HepG2 (cell line): ENCODE measurements around the gene C20orf202. TPM values are rescaled to one million over a fixed set of nuclear protein-coding genes. Genes with fewer than 3 reads are reported as not detected.
A peak's percentile ranks its signal among the peaks of the same experiment; 100 is the strongest.

Experiments
- ATAC-seq: fragments of 200-7000 bp; cut with Tn5 transposase; 3 replicates; pipeline ENCODE4 v1.9.1; 2020; ENCODE audit warnings: mild to moderate bottlenecking, moderate library complexity
- BruUV-seq: library from RNA; stranded (reverse); fragments of 400-500 nt; replicated peaks from 2 replicates; lab custom pipeline; 2021; lab: Mats Ljungman, UMichigan
- CTCF ChIA-PET: fragments of 300-600 bp; formaldehyde crosslinking; extraction: SDS; loops from one replicate; lab custom pipeline; 2021; ENCODE audit warnings: low total read pairs, inconsistent platforms, low intra/inter-chr PET ratio; lab: Yijun Ruan, JAX
- POLR2A ChIA-PET: fragments of 350-600 bp; sonication (Branson Sonifier 250); formaldehyde crosslinking; loops from one replicate; lab custom pipeline; 2020; ENCODE audit warnings: antibody characterized with exemption, inconsistent platforms; lab: Yijun Ruan, JAX
- DNase-seq: peaks from one replicate; pipeline ENCODE4 v3.0.0-alpha.2; 2015; ENCODE audit warnings: low spot score
- FAIRE-seq: peaks from 3 replicates; lab custom pipeline; 2011; peaks lifted over from hg19 to GRCh38; lab: Jason Lieb, UNC
- H2AFZ ChIP-seq: one replicate; pipeline ENCODE4 v1.6.1; 2011; ENCODE audit warnings: low read length, inconsistent platforms
- H3K27ac ChIP-seq: fragments of 300-600 bp; 3 replicates; pipeline ENCODE4 v1.8.0; 2011; ENCODE audit warnings: mixed run types, mild to moderate bottlenecking, mixed read lengths, low read length, inconsistent platforms; ENCODE audit not compliant: insufficient read depth; ENCODE audit errors: extremely low read length
- H3K27me3 ChIP-seq, 2 experiments: fragments of 200-600 bp in 1 of 2; 2 replicates in 1 of 2; 3 replicates in 1 of 2; pipeline versions ENCODE4 v1.6.0 to v1.8.0; 2011; ENCODE audit warnings: low read length in 2 of 2, mild to moderate bottlenecking in 2 of 2, moderate library complexity in 2 of 2, inconsistent platforms in 1 of 2; ENCODE audit not compliant: insufficient read depth in 2 of 2, control insufficient read depth in 1 of 2
- H3K36me3 ChIP-seq, 2 experiments: fragments of 200-600 bp in 1 of 2; replicated peaks in 1 of 2; 2 replicates in 1 of 2; 3 replicates in 1 of 2; pipeline versions ENCODE4 v1.5.1 to v1.8.0; 2011; ENCODE audit warnings: low read length in 2 of 2, inconsistent platforms in 1 of 2; ENCODE audit not compliant: insufficient read depth in 2 of 2, control insufficient read depth in 1 of 2
- H3K4me1 ChIP-seq: 2 replicates; pipeline ENCODE4 v1.5.1; 2012; ENCODE audit warnings: low read length, inconsistent platforms; ENCODE audit not compliant: insufficient read depth
- H3K4me2 ChIP-seq: 2 replicates; pipeline ENCODE4 v1.6.0; 2011; ENCODE audit warnings: low read depth, low read length, inconsistent platforms
- H3K4me3 ChIP-seq, 3 experiments: fragments of 200-600 bp in 1 of 3; sonication (generic), shearing (Covaris generic) in 1 of 3; replicated peaks in 1 of 3; 2 replicates each; pipeline ENCODE4 v1.5.1; 2011 to 2016; ENCODE audit warnings: low read length in 3 of 3, inconsistent platforms in 2 of 3, low read depth in 2 of 3, mild to moderate bottlenecking in 2 of 3, control low read depth in 1 of 3, mixed read lengths in 1 of 3; ENCODE audit not compliant: insufficient read depth in 1 of 3
- H3K79me2 ChIP-seq: one replicate; pipeline ENCODE4 v1.6.1; 2011; ENCODE audit warnings: low read length, inconsistent platforms; ENCODE audit not compliant: insufficient read depth
- H3K9ac ChIP-seq: 2 replicates; pipeline ENCODE4 v1.6.0; 2011; ENCODE audit warnings: mild to moderate bottlenecking, low read depth, low read length, inconsistent platforms; ENCODE audit not compliant: insufficient read depth
- H3K9me3 ChIP-seq: 2 replicates; pipeline ENCODE4 v1.5.1; 2012; ENCODE audit warnings: mild to moderate bottlenecking, low read length
- H4K20me1 ChIP-seq: 2 replicates; pipeline ENCODE4 v1.6.0; 2011; ENCODE audit warnings: inconsistent platforms, mild to moderate bottlenecking, low read length, moderate library complexity; ENCODE audit not compliant: insufficient read depth
- ATF3 ChIP-seq: sonication (generic); formaldehyde crosslinking; IDR thresholded peaks from 2 replicates; pipeline ENCODE4 v1.4.0; 2020; ENCODE audit warnings: missing genetic modification reagents
- CCAR2 ChIP-seq: fragments of 200-400 bp; formaldehyde crosslinking; optimal IDR thresholded peaks from 2 replicates; pipeline ENCODE3; 2018; ENCODE audit warnings: low read depth, mild to moderate bottlenecking, low read length, moderate library complexity
- CREB3 ChIP-seq: sonication (generic); formaldehyde crosslinking; IDR thresholded peaks from 2 replicates; pipeline ENCODE4 v1.5.0; 2020; ENCODE audit warnings: missing genetic modification reagents
- CTCF ChIP-seq: sonication (generic); formaldehyde crosslinking; IDR thresholded peaks from 2 replicates; pipeline ENCODE4 v1.5.0; 2020; ENCODE audit warnings: mild to moderate bottlenecking, missing genetic modification reagents, moderate library complexity
- HNF4A ChIP-seq: sonication (generic); formaldehyde crosslinking; IDR thresholded peaks from 2 replicates; pipeline ENCODE4 v1.4.0; 2020; ENCODE audit warnings: missing genetic modification reagents
- IKZF4 ChIP-seq: sonication (generic); formaldehyde crosslinking; IDR thresholded peaks from 2 replicates; pipeline ENCODE4 v1.5.1; 2020; ENCODE audit warnings: borderline replicate concordance, mild to moderate bottlenecking, low read depth, missing genetic modification reagents; ENCODE audit errors: not compliant biosample characterization
- MBNL3 ChIP-seq: fragments of 250-450 bp; sonication (Bioruptor Pico); conservative IDR thresholded peaks from 2 replicates; pipeline ENCODE4 v1.8.0; 2022; ENCODE audit warnings: mild to moderate bottlenecking, inconsistent platforms
- MNT ChIP-seq: fragments of 450-650 bp; IDR thresholded peaks from 2 replicates; pipeline ENCODE4 v1.6.1; 2016
- NR2C2 ChIP-seq: sonication (generic); formaldehyde crosslinking; IDR thresholded peaks from 2 replicates; pipeline ENCODE4 v1.4.0; 2020; ENCODE audit warnings: missing genetic modification reagents, mild to moderate bottlenecking, moderate library complexity, borderline replicate concordance
- SMC3 ChIP-seq: IDR thresholded peaks from 2 replicates; pipeline ENCODE4 v1.6.1; 2011; ENCODE audit warnings: low read length, improper control_type of control experiment
- STAG1 ChIP-seq: sonication (generic); formaldehyde crosslinking; IDR thresholded peaks from 2 replicates; pipeline ENCODE4 v1.4.0; 2020; ENCODE audit warnings: missing genetic modification reagents
- THAP8 ChIP-seq: sonication (generic); formaldehyde crosslinking; IDR thresholded peaks from 2 replicates; pipeline ENCODE4 v1.5.1; 2020; ENCODE audit warnings: missing genetic modification reagents, mild to moderate bottlenecking, borderline replicate concordance
- ZEB1 ChIP-seq: IDR thresholded peaks from 2 replicates; pipeline ENCODE4 v1.6.1; 2012; ENCODE audit warnings: mild to moderate bottlenecking, low read depth, inconsistent platforms; ENCODE audit not compliant: insufficient replicate concordance
- ZNF296 ChIP-seq: sonication (generic); formaldehyde crosslinking; conservative IDR thresholded peaks from 2 replicates; pipeline ENCODE4 v1.5.0; 2020; ENCODE audit warnings: mild to moderate bottlenecking, missing genetic modification reagents
- ZNF550 ChIP-seq: sonication (generic); formaldehyde crosslinking; IDR thresholded peaks from 2 replicates; pipeline ENCODE4 v1.4.0; 2020; ENCODE audit warnings: mild to moderate bottlenecking, missing genetic modification reagents, borderline replicate concordance
- ZSCAN20 ChIP-seq: sonication (generic); formaldehyde crosslinking; IDR thresholded peaks from 2 replicates; pipeline ENCODE4 v1.4.0; 2020; ENCODE audit warnings: missing genetic modification reagents, mild to moderate bottlenecking, borderline replicate concordance
- WGBS: methylation state at CpG from one replicate; pipeline ENCODE4 v1.1.6; 2017; ENCODE audit warnings: low lambda C conversion rate; 5-methylcytosine and 5-hydroxymethylcytosine counted together
- in situ Hi-C: cut with HindIII; loops from 2 replicates; pipeline ENCODE4 v1.10.0; 2017; ENCODE audit warnings: low pct_unique_long_range_greater_than_20kb; ENCODE audit not compliant: extremely low pct_ligation_motif_present
- intact Hi-C: fragments of 100-400 bp; cut with micrococcal nuclease; formaldehyde crosslinking; loops from one replicate; pipeline ENCODE4 v1.10.0; 2022; ENCODE audit not compliant: unreplicated experiment
- polyA plus RNA-seq, 8 experiments: library from polyadenylated mRNA; depleted of rRNA in 3 of 8; stranded (reverse) in 7 of 8; unstranded in 1 of 8; fragments of >200 nt; fragmentation: Illumina TruSeq in 4 of 8; extraction: Trizol in 4 of 8; gene quantifications; 2 replicates each; pipeline versions ENCODE4 v1.2.1 to v1.2.3, GENCODE V29; 2011 to 2016; ENCODE audit warnings: low read depth in 4 of 8, missing spikeins in 1 of 8, mixed read lengths in 1 of 8; ENCODE audit not compliant: insufficient read depth in 1 of 8
- total RNA-seq, 5 experiments: library from RNA; depleted of rRNA; stranded (reverse); fragments of >200 nt; fragmentation: Illumina TruSeq; extraction: Trizol; gene quantifications; 2 replicates each; pipeline ENCODE4 v1.2.3, GENCODE V29; 2016; ENCODE audit warnings: low read depth in 1 of 5

Gene C20orf202
- total and polyA plus RNA-seq, 2 of the 13 experiments (the other 11 are each of a cell fraction or from before 2014, with no cell fraction given): 0.20 to 1.2 TPM

- no peak overlapping the region for H3K4me3 ChIP-seq
- in situ Hi-C loops: no loop called here
- FAIRE-seq (peak; percentile 54), DNase-seq (no peak), ATAC-seq (peak; percentile 45)
- no peaks in the 10 kb centered on the region for H3K79me2 ChIP-seq
- H3K27ac ChIP-seq: no peak overlapping the region
- H3K4me2 ChIP-seq: no peak overlapping the region
- POLR2A ChIA-PET: no interaction called here
- CTCF ChIA-PET: no interaction called here
- H3K4me1 ChIP-seq: peaks cover 9% of the 10 kb centered on the region; the same call in 1 of the 2 replicates
- H3K27me3 ChIP-seq: peaks cover 0 to 21% of the 10 kb centered on the region in 2 experiments; a peak in 2 of 5 replicates
- no peaks in the 10 kb centered on the region for H4K20me1 ChIP-seq
- no peak overlapping the region for H3K9ac ChIP-seq
- TF ChIP-seq NR2C2 (CRISPR knock-in tag) (no peak), MBNL3 (no peak), ZNF296 (CRISPR knock-in tag) (no peak), CREB3 (no peak), ZEB1 (no peak), CCAR2 (no peak), MNT (no peak), STAG1 (CRISPR knock-in tag) (peak; percentile 71), HNF4A (CRISPR knock-in tag) (no peak), ZNF550 (CRISPR knock-in tag) (no peak), ZSCAN20 (CRISPR knock-in tag) (no peak), CTCF (CRISPR knock-in tag) (peak; percentile 60), THAP8 (CRISPR knock-in tag) (no peak), ATF3 (CRISPR knock-in tag) (no peak), IKZF4 (CRISPR knock-in tag) (no peak), SMC3 (peak; percentile 63; the same call in 1 of the 2 replicates)
- BruUV-seq: no TSS peak
- no peaks in the 10 kb centered on the region for H3K36me3 ChIP-seq
- H2AFZ ChIP-seq: no peak overlapping the region
- H3K9me3 ChIP-seq: no peaks in the 10 kb centered on the region
- intact Hi-C loops: no loop called here
- WGBS: 2% methylated on average over 5 of the region's 5 CpGs
These were observed 6.5 kb downstream of the C20orf202 start for GRCh38 chr20:1209447-1210387.
